ENCODE measurements around the gene USF2.

The USF2 gene

GRCh38 chr19:35322014-35322413 lies 53.3 kb downstream of the USF2 start:
- DNase-seq, result no peak

GRCh38 chr19:35327642-35328041 lies 58.9 kb downstream of the USF2 start:
- no peak for DNase-seq

GRCh38 chr19:35328851-35329285 lies 60.1 kb downstream of the USF2 start, which contains the start of gene CD22:
Gene CD22, plus strand, starts transcription at chr19:35329187. Its CDS starts 2,854 bp downstream, at chr19:35332041.
- DNase-seq, result no peak

- no peak for DNase-seq
These were observed 60.6 kb downstream of the USF2 start for GRCh38 chr19:35329323-35329722.

All from hippocampal formation (tissue), 2 donors.